Activated CD4-positive, alpha-beta T cell treated with anti-CD3 and anti-CD28 coated beads, Interleukin-2, amount 50 U/mL, for 4 hours (primary cell): ENCODE results near the gene LRRC8D.

Experiments used
- DNase-seq, 2 experiments: peaks; one replicate each; pipeline ENCODE4 v3.0.0-alpha.2; 2020

The LRRC8D gene

GRCh38 chr1:89898150-89898549 is 77.3 kb downstream of the LRRC8D start:
- DNase-seq = no peak

GRCh38 chr1:89898695-89899470 is 78.1 kb downstream of the LRRC8D start:
- DNase-seq = no peak

- no peak for DNase-seq
Measured at GRCh38 chr1:89900323-89900722, 79.5 kb downstream of the LRRC8D start.

GRCh38 chr1:89900791-89901708 is 80.2 kb downstream of the LRRC8D start:
- no peak for DNase-seq

GRCh38 chr1:89901957-89902669 is 81.3 kb downstream of the LRRC8D start:
- DNase-seq = no peak

GRCh38 chr1:89903550-89903949 is 82.7 kb downstream of the LRRC8D start:
- DNase-seq = no peak

GRCh38 chr1:89904219-89904980 is 83.6 kb downstream of the LRRC8D start:
- DNase-seq = no peak

- no peak for DNase-seq
Measured at GRCh38 chr1:89905395-89906058, 84.7 kb downstream of the LRRC8D start.

- no peak for DNase-seq
Measured at GRCh38 chr1:89906088-89906487, 85.3 kb downstream of the LRRC8D start.

- no peak for DNase-seq
Measured at GRCh38 chr1:89907727-89908212, 86.9 kb downstream of the LRRC8D start.

GRCh38 chr1:89908273-89908671 is 87.4 kb downstream of the LRRC8D start:
- no peak for DNase-seq

GRCh38 chr1:89908672-89909436 is 88.0 kb downstream of the LRRC8D start:
- no peak for DNase-seq

GRCh38 chr1:89910268-89910667 is 89.4 kb downstream of the LRRC8D start:
- DNase-seq = no peak

GRCh38 chr1:89910780-89911179 is 89.9 kb downstream of the LRRC8D start:
- DNase-seq = no peak

- no peak for DNase-seq
Measured at GRCh38 chr1:89911191-89911991, 90.6 kb downstream of the LRRC8D start.

- no peak for DNase-seq
Measured at GRCh38 chr1:89912073-89912472, 91.2 kb downstream of the LRRC8D start.

- no peak for DNase-seq
Measured at GRCh38 chr1:89913353-89914095, 92.7 kb downstream of the LRRC8D start.

GRCh38 chr1:89917353-89917752 is 96.5 kb downstream of the LRRC8D start:
- no peak for DNase-seq

- no peak for DNase-seq
Measured at GRCh38 chr1:89918127-89918793, 97.4 kb downstream of the LRRC8D start.
